HL-60/S4 treated with retinoic acid at 250 ng/mL for 4 days and 3 days (cell line): ENCODE results near the gene USP4.

Experiments
- in situ Hi-C: fragments of 300-500 bp; cut with MboI; formaldehyde crosslinking; loops from 2 replicates; pipeline ENCODE4 v1.7.0; 2022; ENCODE audit warnings: low sequenced_read_pairs

The USP4 gene

DNA sequence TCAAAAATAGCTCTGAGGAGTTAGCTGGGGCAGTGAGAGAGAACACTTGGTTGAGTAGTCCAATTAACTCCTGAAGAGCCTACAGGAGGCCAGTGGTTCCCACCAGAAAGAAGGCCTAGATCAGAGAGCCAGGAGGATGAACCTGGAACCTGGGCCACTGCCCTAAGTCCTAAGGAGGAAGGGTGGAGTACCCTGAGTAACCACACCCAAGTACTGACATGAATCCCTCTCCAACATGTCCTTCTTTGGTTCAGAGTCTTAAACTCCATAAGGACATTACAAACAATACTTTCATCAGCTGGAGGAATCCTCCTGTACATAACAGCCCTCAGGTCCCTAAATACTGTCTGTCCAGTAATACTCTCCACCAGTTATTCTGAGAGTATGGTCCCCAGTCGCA is 37.2 kb downstream of the USP4 start:
- in situ Hi-C loops, result no loop called here

DNA sequence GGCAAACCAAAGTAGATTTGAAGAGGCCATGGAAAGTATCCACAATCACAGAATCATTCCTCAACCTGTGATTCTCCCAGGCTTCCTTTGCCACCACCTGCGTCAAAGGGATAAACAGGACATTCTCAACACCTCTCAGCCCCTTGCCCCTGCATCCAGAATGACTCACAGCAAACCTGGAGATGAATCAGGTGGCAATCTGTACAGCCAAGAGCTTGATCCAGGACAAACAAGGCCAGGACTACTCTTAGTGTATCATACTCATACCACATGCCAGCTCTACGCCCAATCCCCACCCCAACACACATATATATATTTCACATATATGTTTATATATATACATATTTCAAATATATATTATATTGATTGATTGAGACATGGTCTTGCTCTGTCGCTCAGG is 39.3 kb downstream of the USP4 start:
- in situ Hi-C loops, result no loop called here

DNA sequence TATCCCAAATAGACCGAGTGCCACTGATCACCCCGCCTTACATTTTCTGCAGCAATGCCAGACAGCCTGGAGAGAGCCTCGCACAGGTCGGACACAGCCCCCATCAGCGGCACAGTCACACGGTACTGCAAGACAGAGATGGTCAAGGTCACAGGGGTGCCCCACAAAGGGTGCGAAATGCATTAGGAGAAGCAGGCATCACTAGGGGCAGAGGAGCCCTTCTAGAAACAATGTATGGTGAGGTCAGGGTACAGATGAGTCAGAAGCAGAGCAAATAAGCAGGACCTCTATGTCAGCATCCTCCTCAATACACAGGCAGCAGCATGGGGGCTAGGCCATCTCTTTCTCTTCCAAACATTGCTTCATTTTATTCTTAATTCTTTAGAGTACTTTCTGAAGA is 41.3 kb downstream of the USP4 start:
- in situ Hi-C loops, result no loop called here

DNA sequence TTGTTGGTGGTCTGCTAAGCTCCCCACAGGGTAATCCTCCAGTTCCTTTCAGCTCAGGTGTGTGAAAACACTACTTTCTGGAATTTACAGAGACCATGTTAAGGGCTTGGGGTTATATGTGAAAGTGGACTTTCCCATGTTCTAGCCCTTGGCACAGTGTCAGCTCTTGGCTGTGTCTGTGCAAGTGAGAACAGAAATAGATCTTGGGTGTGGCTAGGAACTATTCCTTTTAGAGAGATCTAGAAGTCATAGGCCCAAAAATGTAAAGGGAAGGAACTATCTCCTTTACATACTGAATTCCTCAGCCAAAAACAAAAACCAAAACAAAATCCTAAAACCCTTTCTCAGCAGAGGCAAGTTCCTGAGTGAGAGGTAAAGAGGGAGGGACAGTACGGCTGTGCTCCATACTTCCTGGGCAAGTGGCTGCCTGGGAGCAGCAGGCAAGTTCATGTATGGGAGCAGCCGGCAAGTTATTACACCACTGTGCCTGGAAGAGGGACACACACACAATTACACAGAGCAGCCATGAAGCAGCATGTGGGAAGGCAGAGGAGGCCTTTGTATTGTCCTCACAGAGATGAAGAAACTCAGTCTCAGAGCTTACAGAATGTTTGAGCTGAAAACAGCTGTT is 43.0 kb downstream of the USP4 start:
- in situ Hi-C loops, result no loop called here

DNA sequence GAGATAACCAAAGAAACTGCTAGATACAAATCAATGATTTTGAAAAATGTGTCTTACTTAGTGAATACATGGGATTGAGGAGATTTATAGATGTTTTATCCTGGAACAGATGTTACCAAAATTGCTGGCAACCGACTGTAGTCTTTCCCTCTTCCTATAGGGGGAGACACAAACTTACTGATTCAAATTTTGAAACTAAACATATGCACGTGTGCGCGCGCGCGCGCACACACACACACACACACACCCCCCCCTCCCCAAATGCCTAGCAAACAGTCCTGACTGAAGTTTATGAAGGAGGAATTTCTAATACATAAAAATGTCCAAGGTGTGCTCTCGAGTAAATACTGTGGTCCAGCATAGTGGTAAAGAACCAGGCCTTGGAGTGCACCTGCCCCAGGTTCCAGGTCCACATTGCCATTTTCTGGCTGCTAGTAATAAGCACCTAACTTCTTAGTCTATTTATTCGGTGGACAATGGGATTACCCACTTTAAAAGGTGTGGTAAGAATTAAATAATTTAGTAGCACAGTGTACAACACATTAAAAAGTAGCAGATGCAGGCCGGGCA is 44.3 kb downstream of the USP4 start:
- in situ Hi-C loops, result no loop called here

DNA sequence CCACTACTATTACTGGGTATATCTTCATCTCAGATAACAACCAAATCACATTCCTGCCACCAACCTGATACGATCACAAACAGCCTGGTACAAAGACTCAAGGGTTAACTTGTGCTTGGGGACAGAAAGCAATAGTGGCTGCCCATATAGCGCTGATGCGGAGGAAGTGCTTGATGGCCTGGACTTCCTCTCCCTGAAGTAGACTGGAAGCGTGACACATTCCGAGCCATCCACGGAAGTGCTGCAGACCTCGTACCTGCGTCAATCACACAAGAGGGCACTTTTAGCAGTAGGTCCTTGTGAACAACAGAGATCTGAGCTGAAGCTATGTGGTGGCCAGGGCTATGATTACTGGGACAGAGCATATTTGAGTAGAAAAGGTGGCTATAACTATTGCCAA is 45.5 kb downstream of the USP4 start:
- in situ Hi-C loops, result no loop called here

DNA sequence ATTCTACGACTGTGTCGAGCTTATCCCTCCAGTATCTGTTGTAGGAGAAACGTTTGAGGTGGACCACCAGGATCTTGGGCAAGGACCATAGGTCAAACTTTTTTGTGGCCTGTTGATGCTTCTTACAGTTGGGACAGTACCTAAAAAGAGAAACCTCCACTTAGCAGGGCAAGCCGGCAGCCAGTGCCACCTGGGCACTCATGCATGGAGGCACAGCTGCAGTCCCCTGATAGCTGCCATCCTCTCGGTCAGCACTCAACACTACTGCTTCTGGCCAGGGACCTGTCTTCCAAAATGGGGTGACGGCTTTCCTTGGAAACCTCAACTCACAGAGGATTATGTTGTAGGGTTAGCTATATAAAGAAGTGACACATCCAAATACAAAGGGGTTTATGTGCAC is 55.9 kb downstream of the USP4 start:
- in situ Hi-C loops, result no loop called here

DNA sequence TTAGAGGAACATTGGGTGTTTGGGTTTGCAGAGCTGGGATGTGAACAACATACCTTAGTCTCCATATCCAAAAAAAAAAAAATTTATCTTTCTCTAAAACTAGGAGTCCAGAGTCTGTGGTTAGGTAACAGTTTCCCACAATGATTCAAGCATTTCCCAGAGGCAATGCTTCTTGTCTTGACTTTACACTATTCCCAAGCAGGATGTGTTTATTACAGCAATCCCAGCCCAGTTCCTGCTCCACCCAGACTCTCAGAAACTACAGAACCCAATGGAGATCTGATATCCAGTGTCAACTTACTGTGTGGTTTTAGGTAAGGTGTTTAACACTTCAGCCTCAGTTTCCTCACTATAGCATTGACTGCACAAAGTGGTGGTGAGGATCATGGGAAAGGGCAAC is 60.5 kb downstream of the USP4 start:
- in situ Hi-C loops, result no loop called here

DNA sequence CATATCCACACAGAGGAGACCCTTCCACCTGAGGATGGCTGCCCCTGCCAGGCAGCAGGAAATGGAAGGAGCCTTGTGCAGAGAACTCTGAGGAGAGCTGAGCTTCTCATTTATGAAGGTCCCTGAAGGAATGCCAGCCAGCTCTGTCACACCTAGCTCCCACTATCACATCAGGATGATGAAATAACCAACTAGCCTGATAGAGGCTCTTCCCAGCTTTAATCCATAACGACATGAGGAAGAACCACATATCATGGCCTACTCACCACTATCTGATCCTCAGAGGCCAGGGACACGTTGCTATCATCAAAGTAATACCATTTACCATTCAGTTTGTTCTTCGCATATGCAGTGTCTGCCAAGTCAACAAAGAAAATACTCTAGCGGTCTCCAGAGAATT is 61.3 kb downstream of the USP4 start:
- in situ Hi-C loops, result no loop called here

DNA sequence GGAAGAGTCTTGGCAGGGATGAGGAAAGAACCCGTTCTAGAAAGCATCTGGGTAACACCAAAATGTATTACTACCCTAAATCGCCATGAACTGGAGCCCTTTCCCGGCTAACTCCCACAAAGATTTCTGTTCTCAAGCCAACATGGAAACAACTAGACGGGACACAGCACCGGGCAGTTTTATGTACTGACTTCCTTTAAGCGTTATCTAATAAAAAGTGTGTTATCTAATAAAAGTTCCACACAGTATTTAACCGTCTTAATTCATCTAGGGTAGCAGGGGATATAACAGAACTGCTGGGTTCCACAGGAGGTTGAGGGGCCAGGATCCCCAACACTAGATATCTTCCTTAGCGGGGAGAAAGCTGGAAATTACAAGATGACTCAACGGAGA is 62.5 kb downstream of the USP4 start:
- in situ Hi-C loops, result no loop called here

DNA sequence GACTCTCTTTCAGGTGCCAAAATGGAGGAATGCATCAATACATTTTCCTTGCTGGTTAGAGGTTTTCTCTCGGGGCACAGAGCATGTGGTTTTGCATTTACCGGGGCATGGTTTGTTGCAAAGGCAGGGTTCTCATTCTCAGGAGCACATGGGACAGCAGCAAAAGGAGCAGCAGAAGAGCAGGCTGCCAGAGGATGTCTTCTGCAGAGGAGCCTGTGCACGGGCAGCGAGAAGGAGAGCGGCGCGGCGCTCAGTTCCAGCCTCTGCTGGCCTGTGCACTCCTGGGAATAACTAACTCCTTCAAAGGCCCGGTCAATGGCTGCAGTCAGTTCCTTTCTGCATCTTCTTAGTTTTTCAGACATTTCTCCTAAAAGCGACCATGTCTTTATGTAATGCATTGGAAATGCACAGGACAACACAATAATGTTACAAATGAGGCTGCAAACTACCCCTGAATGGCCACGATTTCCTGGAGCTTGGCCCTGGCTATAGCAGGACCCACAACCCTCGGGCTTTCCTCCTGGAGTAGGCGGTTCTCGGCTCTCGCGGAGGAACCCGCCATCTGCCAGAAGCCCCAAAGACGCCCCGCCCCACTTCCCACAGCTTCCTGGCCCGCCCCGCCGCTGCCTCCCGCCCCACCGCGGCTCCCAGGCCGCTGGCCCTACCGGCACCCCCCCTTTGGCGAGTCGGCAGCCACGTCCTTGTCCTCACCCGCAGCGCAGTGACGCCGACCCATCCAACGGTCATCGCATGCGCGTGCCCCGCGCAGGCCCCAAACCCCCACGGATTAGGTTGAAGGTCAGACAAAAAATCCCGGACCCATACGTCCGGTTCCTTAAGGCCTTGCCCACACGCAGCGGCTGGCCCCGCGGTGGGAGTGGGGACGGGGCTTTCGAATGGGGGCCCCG is 63.1 kb downstream of the USP4 start, which contains the start of gene C3orf62:
Gene C3orf62 (minus strand): TSS at position 758 of the 908 bp plus-strand sequence. CDS start 360 bp downstream, at position 398.
- in situ Hi-C loops, result no loop called here

DNA sequence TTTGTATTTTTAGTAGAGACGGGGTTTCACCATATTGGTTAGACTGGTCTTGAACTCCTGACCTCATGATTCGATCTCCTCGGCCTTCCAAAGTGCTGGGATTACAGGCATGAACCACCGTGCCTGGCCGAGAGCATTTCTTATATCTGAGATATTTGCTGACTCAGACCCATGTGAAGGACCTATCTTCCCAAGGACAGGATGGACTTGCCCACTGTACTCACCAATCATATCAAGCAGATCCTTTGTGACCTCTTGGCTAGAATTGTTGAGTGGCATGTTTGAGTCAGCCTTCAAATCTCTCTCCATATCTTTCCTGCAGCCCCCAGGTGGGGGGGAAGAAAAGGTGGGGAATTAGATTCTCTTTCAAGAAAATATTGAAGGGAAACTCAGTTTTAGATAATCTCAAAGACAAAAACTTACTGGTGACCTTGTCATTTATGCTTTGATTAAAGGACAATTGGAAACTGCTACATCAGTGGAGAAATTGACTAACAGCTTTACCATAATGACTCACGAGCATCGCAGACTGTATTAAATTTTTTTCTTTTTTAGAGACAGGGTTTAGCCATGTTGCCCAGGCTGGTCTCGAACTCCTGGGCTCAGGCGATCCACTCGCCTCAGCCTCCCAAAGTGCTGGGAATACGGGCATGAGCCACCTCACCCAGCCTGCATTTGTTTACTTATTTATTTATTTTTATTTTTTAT is 65.9 kb downstream of the USP4 start:
- in situ Hi-C loops, result no loop called here

DNA sequence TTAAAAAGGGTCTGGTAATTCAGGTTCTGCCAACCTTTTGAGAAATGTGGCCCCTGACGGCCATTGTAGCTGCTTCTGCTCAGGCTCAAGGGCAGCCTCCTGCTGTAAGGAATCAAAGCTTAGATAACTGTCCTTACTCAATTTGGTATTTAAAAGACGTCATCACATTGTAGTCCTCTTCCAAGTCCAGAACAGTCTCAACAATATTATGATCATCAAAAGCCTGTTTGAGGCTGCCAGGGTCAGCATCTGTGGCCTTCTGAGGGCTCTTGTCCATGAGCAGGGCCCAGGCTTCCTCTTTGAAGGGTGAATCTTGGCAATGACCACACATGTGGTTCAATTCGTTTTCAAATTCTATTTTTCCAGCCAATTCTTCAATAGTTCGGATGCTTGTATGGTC is 68.8 kb downstream of the USP4 start:
- in situ Hi-C loops, result no loop called here

DNA sequence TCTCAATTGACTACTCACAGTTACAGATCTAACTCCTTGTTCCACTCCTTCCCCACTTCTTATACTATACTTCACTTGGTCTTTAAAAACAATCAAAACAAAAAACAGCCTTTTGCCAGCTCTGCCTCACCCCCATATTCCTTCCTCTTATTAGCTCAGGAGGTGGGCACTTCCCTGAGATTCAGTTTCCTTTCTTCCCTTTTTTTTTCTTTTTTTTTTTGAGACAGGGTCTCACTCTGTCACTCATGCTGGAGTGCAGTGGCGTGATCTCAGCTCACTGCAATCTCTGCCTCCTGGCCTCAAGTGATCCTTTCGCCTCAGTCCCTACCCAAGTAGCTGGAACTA is 69.7 kb downstream of the USP4 start:
- in situ Hi-C loops, result no loop called here

DNA sequence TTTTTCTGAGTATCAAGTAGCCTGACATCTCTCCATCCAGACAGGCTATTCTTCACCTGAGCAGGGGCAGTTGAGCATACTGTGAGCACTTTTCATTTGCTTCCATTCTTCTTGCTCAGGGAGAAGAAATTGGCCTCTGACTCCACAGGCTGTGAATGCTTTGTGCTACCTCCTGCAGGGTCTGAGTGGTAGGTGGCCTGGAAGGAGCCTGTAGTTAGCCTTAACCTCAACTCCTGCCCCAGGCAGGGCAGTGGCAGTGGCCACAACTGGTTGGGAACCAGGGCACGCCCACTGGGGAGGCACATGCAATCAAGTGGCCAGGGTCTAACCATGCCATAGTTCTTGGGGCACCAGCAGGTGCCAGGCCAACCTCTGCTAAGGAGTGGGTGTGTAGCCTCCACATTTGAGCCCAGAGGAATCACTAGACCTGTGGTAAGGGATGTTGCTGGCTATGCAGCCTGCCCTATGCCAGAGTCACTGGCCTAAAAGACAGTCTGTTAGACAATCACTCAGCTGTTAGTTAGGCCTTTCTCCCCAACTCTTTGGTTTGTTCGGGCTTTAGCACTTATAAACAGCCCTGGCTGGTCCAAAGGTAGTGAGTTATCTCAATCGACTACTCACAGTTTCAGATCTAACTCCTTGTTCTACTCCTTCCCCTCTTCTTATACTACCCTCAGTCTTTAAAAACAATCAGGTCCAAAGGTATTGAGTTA is 70.3 kb downstream of the USP4 start:
- in situ Hi-C loops, result no loop called here

DNA sequence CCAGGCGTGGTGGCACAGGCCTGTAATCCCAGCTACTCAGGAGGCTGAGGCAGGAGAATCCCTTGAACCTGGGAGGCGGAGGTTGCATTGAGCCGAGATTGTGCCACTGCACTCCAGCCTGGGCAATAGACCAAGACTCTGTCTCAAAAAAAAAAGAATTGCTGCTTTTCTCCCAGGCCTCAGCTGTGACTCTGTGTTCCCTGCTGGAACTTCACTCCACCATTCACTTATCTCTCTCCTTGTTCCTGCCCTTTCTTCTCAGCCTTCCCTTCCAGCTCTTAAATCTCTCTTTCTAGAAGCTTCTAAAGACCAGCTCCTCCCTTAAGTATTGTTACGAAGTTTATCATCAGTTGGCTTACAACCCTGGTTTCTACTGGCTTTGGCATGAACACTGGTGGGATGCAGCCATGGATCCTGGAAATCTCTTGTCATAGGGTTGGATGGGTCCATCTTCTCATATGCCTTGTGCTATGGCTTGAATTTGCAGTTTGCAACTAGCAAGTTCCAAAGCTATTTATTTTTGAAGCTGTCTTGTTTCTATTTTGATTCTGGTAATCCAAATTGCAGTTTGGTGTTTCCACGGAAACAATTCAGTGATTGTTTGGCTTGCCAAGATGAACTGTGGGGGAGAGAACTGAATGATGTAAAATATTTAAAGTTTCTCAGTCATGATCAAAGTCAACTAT is 73.3 kb downstream of the USP4 start:
- in situ Hi-C loops, result no loop called here

DNA sequence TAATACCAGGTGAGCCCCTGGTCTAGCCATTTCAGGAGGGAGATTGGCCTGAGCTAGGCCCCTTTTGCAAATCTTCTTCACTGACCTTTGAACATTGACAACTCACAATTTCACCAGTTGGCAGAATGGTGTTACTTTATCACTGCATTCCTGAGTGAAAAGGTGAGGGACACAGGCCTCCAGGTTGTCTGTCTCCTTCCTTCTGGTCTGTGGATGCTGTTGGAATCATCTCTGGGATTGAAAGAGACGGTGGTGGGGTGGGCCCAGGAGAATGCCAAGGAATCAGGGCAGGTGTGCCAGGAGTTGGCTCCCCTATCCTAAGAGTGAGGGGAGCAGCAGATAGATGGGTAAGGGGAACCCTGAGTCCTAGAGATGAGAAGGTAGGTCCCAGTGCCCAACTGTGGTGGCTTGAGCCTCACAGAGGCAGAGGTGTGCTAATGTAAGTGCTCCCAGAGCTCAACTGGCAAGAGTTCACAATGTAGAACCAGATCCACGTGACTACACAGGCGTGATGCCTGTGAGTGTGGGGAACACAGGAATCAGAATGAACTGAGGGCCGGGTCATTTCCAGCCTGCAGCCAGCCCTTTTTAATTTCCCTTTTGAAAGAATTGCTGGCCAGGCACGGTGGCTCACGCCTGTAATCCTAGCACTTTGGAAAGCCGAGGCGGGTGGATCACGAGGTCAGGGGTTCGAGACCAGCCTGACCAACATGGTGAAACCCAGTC is 74.0 kb downstream of the USP4 start:
- in situ Hi-C loops, result no loop called here

DNA sequence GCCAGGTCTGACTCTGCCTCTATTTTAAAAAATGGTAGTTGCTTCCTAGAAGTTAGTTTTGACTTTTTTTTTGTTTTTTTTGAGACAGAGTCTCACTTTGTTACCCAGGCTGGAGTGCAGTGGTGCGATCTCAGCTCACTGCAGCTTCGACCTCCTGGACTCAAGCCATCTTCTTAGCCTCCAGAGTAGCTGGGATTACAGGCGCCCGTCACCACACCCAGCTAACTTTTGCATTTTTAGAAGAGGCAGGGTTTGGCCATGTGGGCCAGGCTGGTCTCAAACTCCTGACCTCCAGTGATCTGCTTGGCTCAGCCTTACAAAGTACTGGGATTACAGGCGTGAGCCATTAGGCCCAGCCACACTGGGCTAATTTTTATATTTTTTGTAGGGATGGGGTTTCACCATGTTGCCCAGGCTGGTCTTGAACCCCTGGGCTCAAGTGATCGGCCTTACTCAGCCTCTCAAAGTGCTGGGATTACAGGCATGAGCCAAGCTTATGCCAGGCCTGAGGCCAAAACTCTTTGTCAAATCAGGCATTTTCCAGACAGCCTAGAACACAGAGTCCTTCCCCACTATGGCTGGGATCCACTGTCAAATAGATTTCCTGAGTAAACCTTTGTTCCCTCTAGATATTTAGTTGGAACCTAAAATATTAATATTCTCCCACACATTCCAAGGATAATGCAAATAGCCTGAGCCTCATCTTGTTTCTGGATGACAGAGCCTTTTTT is 76.5 kb downstream of the USP4 start:
- in situ Hi-C loops, result no loop called here

DNA sequence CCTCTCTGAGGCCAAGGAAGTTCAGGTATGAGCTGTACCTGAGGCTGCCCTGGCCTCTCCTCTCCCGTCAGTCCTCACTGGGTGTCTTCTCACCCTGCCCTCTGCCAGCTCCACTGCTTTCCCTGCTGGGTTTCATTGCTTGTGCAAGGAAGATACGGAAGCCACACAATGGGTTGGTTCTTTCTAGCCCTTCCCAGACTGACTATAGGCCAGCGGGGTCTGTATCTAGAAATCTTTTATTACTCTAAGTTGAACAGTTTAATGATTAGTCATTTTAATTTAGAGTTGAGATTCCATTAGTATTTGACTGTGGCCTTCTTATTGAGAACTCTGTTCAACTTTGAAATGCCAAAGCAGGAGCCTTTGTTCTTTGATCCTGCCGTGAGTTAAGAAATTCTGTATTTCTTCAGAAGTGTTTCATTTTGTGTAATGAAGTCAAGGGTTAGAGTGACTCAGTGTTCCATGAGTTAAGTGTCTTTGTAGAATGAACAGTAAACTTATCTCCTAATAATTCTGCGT is 79.0 kb downstream of the USP4 start:
- in situ Hi-C loops, result no loop called here
